GM12864 (cell line): Measurements from ENCODE around the gene PAEP.
"Not testable (repeated sequence)": the region's sequence is repeated elsewhere in the genome, so short reads cannot be mapped to it uniquely, and the experiment has no call there.

Source experiments
- DNase-seq: peaks from one replicate; pipeline ENCODE4 v3.0.0-alpha.2; 2011; ENCODE audit warnings: low read depth
- H3K4me3 ChIP-seq: 2 replicates; pipeline ENCODE4 v1.5.1; 2011; ENCODE audit warnings: mild to moderate bottlenecking, low read depth, low read length, control low read depth
- CTCF ChIP-seq: IDR thresholded peaks from 2 replicates; pipeline ENCODE4 v1.5.1; 2011; ENCODE audit warnings: low read depth, mild to moderate bottlenecking, moderate library complexity, low read length, control low read depth, inconsistent platforms; ENCODE audit errors: missing control alignments

PAEP gene

GRCh38 chr9:135530146-135530545 lies 31.4 kb upstream of the PAEP start:
- DNase-seq: no peak
- no peak for TF ChIP-seq CTCF

GRCh38 chr9:135531096-135531495 lies 30.5 kb upstream of the PAEP start:
- no peak for DNase-seq
- TF ChIP-seq CTCF: no peak
- no peak overlapping the region for H3K4me3 ChIP-seq

More at GRCh38 chr9:135530146-135530545, 31.4 kb upstream of the PAEP start:
- no peak overlapping the region for H3K4me3 ChIP-seq

- DNase-seq: no peak
- H3K4me3 ChIP-seq: no peak overlapping the region
- TF ChIP-seq CTCF: no peak
Observed at GRCh38 chr9:135533113-135533512, 28.4 kb upstream of the PAEP start.

- DNase-seq: no peak
- no peak for TF ChIP-seq CTCF
- no peak overlapping the region for H3K4me3 ChIP-seq
Observed at GRCh38 chr9:135533674-135534073, 27.9 kb upstream of the PAEP start.

- DNase-seq: not testable (repeated sequence)
Observed at GRCh38 chr9:135534192-135534711, 27.3 kb upstream of the PAEP start.

GRCh38 chr9:135534826-135535225 lies 26.7 kb upstream of the PAEP start:
- not testable (repeated sequence) for DNase-seq, H3K4me3 ChIP-seq

More at GRCh38 chr9:135534192-135534711, 27.3 kb upstream of the PAEP start:
- H3K4me3 ChIP-seq: not testable (repeated sequence)

- not testable (repeated sequence) for H3K4me3 ChIP-seq, DNase-seq
Observed at GRCh38 chr9:135535631-135536030, 25.9 kb upstream of the PAEP start.

- no peak for TF ChIP-seq CTCF
- DNase-seq: no peak
Observed at GRCh38 chr9:135536216-135536615, 25.3 kb upstream of the PAEP start.

GRCh38 chr9:135543262-135543894 lies 18.2 kb upstream of the PAEP start:
- H3K4me3 ChIP-seq, DNase-seq: not testable (repeated sequence)

More at GRCh38 chr9:135536216-135536615, 25.3 kb upstream of the PAEP start:
- H3K4me3 ChIP-seq: no peak overlapping the region
